ENCODE data around the gene THBS1.

Gene THBS1

DNA sequence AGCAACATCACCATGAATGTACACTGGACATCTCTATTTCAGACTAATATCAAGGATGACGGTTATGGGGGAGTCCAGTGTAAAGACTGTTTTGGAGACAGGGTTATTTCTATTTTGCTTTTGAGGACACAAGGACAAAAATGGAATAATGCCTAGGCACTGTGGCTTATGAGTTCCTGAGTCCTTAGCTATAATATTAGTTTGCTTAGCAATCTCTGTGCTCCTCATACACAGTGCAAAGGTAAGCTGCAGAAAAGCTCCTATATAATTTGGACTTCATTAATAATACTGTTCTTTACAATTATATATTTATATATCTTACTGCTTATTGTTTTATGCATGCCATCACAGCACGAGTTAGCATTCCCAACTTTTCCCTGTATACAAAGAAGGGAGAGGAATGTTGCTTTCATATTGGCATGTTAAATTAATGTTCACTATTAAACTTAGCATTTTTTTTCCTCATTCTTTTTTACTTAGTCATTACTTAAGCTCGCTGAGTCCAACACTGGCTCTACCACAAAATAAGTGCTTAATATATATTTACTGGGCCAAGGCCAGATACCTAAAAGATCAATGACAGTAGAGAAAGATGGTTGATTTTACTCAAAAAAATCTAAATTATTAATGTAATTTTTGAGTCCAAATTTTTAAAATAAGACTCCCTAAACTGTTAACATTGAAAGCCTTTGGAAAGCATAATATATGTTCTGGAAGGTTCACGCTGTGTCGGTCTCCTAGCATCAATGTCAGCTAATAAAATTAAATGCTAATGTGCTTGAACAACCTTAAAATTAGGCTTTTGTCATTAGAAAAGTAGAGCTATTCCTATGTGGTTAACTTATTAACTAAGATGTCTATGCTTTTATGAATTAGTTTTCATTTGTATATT is 13.8 kb downstream of the THBS1 start:
- Histone ChIP-seq H3K36me3 (ENCODE audit: insufficient read depth, low read length) (peaks cover 77% of the 10 kb centered on the region), H3K4me3 (ENCODE audit: low read length) (no peak overlapping the region), H3K4me1 (ENCODE audit: insufficient read depth, low read length) (no peaks in the 10 kb centered on the region), H2AFZ (ENCODE audit: low read depth, low read length) (no peak overlapping the region), H3K9me3 (ENCODE audit: low read length) (peaks cover 2% of the 10 kb centered on the region), H3K27me3 (ENCODE audit: insufficient read depth, low read length) (no peaks in the 10 kb centered on the region)

DNA sequence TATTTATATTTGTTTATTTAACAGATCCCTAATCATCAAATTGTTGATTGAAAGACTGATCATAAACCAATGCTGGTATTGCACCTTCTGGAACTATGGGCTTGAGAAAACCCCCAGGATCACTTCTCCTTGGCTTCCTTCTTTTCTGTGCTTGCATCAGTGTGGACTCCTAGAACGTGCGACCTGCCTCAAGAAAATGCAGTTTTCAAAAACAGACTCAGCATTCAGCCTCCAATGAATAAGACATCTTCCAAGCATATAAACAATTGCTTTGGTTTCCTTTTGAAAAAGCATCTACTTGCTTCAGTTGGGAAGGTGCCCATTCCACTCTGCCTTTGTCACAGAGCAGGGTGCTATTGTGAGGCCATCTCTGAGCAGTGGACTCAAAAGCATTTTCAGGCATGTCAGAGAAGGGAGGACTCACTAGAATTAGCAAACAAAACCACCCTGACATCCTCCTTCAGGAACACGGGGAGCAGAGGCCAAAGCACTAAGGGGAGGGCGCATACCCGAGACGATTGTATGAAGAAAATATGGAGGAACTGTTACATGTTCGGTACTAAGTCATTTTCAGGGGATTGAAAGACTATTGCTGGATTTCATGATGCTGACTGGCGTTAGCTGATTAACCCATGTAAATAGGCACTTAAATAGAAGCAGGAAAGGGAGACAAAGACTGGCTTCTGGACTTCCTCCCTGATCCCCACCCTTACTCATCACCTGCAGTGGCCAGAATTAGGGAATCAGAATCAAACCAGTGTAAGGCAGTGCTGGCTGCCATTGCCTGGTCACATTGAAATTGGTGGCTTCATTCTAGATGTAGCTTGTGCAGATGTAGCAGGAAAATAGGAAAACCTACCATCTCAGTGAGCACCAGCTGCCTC is 14.7 kb downstream of the THBS1 start:
- Histone ChIP-seq H3K27me3 (ENCODE audit: insufficient read depth, low read length) (no peaks in the 10 kb centered on the region), H3K4me3 (ENCODE audit: low read length) (no peak overlapping the region), H3K36me3 (ENCODE audit: insufficient read depth, low read length) (peaks cover 68% of the 10 kb centered on the region), H3K9me3 (ENCODE audit: low read length) (peaks cover 2% of the 10 kb centered on the region), H2AFZ (ENCODE audit: low read depth, low read length) (no peak overlapping the region), H3K4me1 (ENCODE audit: insufficient read depth, low read length) (no peaks in the 10 kb centered on the region)

DNA sequence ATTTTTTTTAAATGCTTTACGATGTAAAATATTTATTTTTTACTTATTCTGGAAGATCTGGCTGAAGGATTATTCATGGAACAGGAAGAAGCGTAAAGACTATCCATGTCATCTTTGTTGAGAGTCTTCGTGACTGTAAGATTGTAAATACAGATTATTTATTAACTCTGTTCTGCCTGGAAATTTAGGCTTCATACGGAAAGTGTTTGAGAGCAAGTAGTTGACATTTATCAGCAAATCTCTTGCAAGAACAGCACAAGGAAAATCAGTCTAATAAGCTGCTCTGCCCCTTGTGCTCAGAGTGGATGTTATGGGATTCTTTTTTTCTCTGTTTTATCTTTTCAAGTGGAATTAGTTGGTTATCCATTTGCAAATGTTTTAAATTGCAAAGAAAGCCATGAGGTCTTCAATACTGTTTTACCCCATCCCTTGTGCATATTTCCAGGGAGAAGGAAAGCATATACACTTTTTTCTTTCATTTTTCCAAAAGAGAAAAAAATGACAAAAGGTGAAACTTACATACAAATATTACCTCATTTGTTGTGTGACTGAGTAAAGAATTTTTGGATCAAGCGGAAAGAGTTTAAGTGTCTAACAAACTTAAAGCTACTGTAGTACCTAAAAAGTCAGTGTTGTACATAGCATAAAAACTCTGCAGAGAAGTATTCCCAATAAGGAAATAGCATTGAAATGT is 15.6 kb downstream of the THBS1 start:
- H3K4me3 ChIP-seq (ENCODE audit: low read length) = no peak overlapping the region
- no peaks in the 10 kb centered on the region for H3K27me3 ChIP-seq (ENCODE audit: insufficient read depth, low read length)
- no peaks in the 10 kb centered on the region for H3K4me1 ChIP-seq (ENCODE audit: insufficient read depth, low read length)
- peaks cover 2% of the 10 kb centered on the region for H3K9me3 ChIP-seq (ENCODE audit: low read length)
- no peak overlapping the region for H2AFZ ChIP-seq (ENCODE audit: low read depth, low read length)
- peaks cover 59% of the 10 kb centered on the region for H3K36me3 ChIP-seq (ENCODE audit: insufficient read depth, low read length)

DNA sequence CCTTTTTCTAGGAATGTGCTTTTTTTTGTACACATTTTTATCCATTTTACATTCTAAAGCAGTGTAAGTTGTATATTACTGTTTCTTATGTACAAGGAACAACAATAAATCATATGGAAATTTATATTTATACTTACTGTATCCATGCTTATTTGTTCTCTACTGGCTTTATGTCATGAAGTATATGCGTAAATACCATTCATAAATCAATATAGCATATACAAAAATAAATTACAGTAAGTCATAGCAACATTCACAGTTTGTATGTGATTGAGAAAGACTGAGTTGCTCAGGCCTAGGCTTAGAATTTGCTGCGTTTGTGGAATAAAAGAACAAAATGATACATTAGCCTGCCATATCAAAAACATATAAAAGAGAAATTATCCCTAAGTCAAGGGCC is 16.5 kb downstream of the THBS1 start:
- Histone ChIP-seq H3K36me3 (ENCODE audit: insufficient read depth, low read length) (peaks cover 51% of the 10 kb centered on the region), H3K4me1 (ENCODE audit: insufficient read depth, low read length) (no peaks in the 10 kb centered on the region), H3K9me3 (ENCODE audit: low read length) (peaks cover 2% of the 10 kb centered on the region), H3K27me3 (ENCODE audit: insufficient read depth, low read length) (no peaks in the 10 kb centered on the region), H2AFZ (ENCODE audit: low read depth, low read length) (no peak overlapping the region), H3K4me3 (ENCODE audit: low read length) (no peak overlapping the region)

DNA sequence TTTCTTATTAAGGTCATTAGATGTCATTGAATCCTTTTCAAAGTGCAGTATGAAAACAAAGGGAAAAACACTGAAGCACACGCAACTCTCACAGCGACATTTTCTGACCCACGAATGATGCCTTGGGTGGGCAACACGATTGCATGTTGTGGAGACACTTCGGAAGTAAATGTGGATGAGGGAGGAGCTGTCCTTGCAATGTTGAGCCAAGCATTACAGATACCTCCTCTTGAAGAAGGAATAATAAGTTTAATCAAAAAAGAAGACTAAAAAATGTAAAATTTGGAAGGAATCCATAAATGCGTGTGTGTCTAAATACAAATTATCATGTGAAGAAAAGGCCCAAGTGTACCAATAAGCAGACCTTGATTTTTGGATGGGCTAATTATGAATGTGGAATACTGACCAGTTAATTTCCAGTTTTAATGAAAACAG is 16.9 kb downstream of the THBS1 start:
- H3K27me3 ChIP-seq (ENCODE audit: insufficient read depth, low read length) = no peaks in the 10 kb centered on the region
- H3K36me3 ChIP-seq (ENCODE audit: insufficient read depth, low read length) = peaks cover 46% of the 10 kb centered on the region
- no peak overlapping the region for H2AFZ ChIP-seq (ENCODE audit: low read depth, low read length)
- no peaks in the 10 kb centered on the region for H3K9me3 ChIP-seq (ENCODE audit: low read length)
- no peak overlapping the region for H3K4me3 ChIP-seq (ENCODE audit: low read length)
- no peaks in the 10 kb centered on the region for H3K4me1 ChIP-seq (ENCODE audit: insufficient read depth, low read length)

DNA sequence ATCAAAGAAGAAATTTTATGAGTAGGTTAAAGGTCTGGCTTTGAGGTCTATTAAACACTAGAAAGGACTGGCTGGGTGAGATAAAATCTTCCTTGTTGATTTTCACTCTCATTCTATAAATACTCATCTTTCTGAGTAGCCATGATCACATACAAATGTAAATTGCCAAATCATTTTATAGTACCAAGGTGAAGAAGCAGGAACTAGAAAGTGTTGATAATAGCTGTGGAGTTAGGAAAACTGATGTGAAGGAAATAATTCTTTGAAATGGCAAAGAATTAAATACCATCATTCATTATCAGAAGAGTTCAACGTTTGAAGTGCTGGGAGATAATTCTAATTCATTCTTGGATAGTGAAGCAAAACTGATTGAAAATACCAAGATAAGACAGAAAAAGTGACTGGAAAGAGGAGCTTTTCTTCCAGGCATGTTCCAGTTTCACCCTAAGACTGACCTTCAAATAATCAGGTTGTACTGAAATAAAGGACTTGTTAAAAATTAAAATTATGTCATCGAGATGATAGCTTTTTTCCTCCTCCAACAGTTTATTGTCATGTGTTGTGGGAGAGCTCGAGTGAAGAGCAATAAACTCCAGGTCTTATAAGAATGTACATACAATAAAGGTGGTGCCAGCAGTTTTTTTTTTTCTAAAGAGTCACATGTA is 17.4 kb downstream of the THBS1 start:
- Histone ChIP-seq H3K4me1 (ENCODE audit: insufficient read depth, low read length) (no peaks in the 10 kb centered on the region), H2AFZ (ENCODE audit: low read depth, low read length) (no peak overlapping the region), H3K4me3 (ENCODE audit: low read length) (no peak overlapping the region), H3K27me3 (ENCODE audit: insufficient read depth, low read length) (no peaks in the 10 kb centered on the region), H3K9me3 (ENCODE audit: low read length) (no peaks in the 10 kb centered on the region), H3K36me3 (ENCODE audit: insufficient read depth, low read length) (peaks cover 41% of the 10 kb centered on the region)

DNA sequence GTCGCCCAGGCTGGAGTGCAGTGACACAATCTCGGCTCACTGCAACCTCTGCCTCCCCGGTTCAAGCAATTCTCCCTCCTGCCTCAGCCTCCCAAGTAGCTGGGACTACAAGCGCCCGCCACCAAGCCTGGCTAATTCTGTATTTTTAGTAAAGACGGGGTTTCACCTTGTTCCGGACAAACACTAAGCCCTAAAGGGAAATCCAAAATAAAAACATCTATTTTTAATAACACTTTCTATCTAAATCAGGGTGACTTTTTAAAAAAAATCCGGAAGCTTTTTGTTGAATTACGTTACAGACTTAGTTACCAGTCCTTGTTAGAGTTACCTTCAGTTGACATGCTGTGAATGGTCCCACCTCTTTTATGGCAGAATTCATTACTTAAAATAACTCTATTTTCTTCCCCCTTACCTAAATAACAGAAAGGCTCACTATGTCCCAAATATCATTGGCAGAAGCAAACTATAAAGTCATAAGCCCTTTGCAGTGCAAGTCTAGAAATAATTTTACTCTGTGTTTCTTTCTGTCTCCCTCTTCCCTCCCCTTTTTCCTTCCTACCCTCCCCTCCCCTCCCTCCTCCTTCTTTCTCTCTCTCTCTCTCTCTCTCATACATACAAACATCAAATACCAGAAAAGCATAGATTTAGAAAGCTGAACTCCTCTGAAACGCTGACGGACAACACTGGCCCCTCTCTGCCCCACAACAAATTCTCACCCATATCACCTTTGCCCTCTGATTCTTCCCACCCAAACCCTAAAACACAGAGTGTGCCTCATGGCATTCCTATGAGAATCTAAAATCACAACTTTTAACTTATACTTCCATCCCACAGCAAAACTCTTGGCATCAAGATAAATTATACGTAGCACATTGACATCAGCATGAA is 18.3 kb downstream of the THBS1 start:
- Histone ChIP-seq H2AFZ (ENCODE audit: low read depth, low read length) (no peak overlapping the region), H3K4me3 (ENCODE audit: low read length) (no peak overlapping the region), H3K27me3 (ENCODE audit: insufficient read depth, low read length) (no peaks in the 10 kb centered on the region), H3K9me3 (ENCODE audit: low read length) (no peaks in the 10 kb centered on the region), H3K36me3 (ENCODE audit: insufficient read depth, low read length) (peaks cover 32% of the 10 kb centered on the region), H3K4me1 (ENCODE audit: insufficient read depth, low read length) (no peaks in the 10 kb centered on the region)

DNA sequence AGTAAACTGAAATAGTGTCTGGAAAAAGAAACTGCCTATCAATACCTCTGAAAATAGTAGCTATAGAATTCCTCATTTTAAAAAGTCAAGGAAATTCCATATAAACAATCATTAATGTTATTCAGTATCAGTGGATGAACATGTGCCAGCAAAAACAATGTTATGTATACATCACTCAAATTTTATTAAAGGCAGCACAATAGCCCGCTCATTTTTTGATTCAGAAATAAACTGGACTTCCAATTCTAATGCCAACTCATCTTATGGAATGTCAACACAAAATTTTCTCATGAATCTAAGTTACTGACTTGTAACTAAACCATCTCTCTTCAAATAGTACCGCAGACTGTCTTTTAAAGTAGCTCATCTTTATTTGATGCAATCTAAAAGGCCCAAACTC is 19.0 kb downstream of the THBS1 start:
- H3K27me3 ChIP-seq (ENCODE audit: insufficient read depth, low read length) = no peaks in the 10 kb centered on the region
- H2AFZ ChIP-seq (ENCODE audit: low read depth, low read length) = no peak overlapping the region
- no peaks in the 10 kb centered on the region for H3K4me1 ChIP-seq (ENCODE audit: insufficient read depth, low read length)
- no peak overlapping the region for H3K4me3 ChIP-seq (ENCODE audit: low read length)
- H3K36me3 ChIP-seq (ENCODE audit: insufficient read depth, low read length) = peaks cover 25% of the 10 kb centered on the region
- no peaks in the 10 kb centered on the region for H3K9me3 ChIP-seq (ENCODE audit: low read length)

DNA sequence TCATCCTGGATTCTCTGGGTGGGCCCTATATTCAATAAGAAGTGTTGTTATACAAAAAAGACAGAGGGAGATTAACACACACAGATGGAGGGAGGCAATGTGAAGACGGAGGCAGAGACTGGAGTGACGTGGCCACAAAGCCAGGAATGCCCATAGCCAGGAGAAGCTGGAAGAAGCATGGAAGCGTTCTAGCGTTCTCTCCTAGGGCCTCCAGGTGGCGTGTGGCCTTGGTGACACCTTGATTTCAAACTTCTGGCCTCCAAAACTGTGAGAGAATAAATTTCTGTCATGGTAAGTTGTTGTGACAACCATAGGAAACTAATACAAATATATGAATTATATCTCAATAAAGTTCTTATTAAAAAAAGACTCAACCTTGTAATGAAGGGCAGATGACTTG is 21.3 kb downstream of the THBS1 start:
- Histone ChIP-seq H3K9me3 (ENCODE audit: low read length) (no peaks in the 10 kb centered on the region), H2AFZ (ENCODE audit: low read depth, low read length) (no peak overlapping the region), H3K27me3 (ENCODE audit: insufficient read depth, low read length) (no peaks in the 10 kb centered on the region), H3K4me3 (ENCODE audit: low read length) (no peak overlapping the region), H3K36me3 (ENCODE audit: insufficient read depth, low read length) (peaks cover 4% of the 10 kb centered on the region), H3K4me1 (ENCODE audit: insufficient read depth, low read length) (no peaks in the 10 kb centered on the region)

DNA sequence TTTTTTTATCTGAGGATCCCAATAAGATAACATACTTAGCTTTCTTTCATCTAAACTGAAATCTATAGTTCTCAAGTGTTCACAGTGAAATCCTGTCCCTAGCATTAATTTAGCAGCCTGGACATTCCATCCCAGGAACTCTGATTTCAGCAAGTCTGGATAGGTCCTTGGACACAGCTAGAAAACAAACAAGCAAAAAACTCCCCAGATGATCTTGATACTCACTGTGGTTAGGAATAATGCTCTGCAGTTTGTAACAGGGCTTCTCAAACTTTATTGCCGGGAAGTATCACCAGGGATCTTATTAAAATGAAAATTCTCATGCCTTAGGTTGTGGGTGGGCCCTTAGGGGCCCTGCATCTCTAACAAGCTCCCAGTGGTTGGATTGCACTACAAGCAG is 24.3 kb downstream of the THBS1 start:
- no peak overlapping the region for H3K4me3 ChIP-seq (ENCODE audit: low read length)
- no peaks in the 10 kb centered on the region for H3K27me3 ChIP-seq (ENCODE audit: insufficient read depth, low read length)
- no peaks in the 10 kb centered on the region for H3K4me1 ChIP-seq (ENCODE audit: insufficient read depth, low read length)
- peaks cover 2% of the 10 kb centered on the region for H3K9me3 ChIP-seq (ENCODE audit: low read length)
- H2AFZ ChIP-seq (ENCODE audit: low read depth, low read length) = no peak overlapping the region
- H3K36me3 ChIP-seq (ENCODE audit: insufficient read depth, low read length) = no peaks in the 10 kb centered on the region

DNA sequence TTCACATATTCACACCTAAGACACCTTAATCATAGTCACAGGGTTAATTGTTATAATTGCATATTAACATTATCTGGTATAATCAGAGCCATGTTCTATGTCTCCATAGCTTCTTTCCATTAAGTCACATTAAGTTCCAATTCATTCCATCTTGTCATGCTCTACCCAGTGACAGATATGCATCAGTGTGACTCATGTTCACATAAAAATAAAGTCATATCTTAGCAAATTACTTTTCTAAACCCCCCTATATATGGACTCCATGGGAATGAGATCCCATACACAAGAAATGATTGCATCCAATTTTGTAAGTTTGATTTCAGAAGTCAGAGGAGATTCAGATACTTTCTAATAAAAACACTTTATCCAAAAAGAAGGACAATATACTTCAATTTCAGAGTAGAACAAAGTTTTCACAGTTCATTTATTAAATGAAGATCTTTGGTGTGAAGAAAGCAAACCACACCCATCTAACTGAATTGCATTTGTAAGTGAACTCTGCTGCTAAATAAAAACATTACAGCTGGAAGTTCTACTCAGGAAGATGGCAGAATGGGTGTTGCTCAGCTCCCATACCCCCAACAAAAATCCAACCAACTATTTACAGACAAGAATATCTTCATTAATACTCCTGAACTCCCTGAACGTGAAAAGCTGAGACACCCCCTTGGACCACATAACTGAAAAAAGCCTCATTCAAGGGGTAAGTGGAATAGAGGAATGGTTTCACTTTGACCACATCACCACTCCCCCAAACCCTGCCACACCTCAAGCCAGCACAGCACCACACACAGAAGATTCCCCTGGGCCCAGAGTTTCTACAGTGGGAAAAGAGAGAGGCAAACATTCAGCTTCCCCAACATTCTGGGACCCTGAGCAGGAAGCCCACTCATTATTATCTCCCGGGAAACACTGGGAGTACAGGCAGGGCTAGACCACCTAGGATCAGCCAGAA is 27.6 kb downstream of the THBS1 start:
- Histone ChIP-seq H3K36me3 (ENCODE audit: insufficient read depth, low read length) (no peaks in the 10 kb centered on the region), H3K27me3 (ENCODE audit: insufficient read depth, low read length) (no peaks in the 10 kb centered on the region)

More for the DNA sequence above, 27.6 kb downstream of the THBS1 start:
- H3K9me3 ChIP-seq (ENCODE audit: low read length) = peaks cover 6% of the 10 kb centered on the region
- no peaks in the 10 kb centered on the region for H3K4me1 ChIP-seq (ENCODE audit: insufficient read depth, low read length)
- H3K4me3 ChIP-seq (ENCODE audit: low read length) = no peak overlapping the region
- no peak overlapping the region for H2AFZ ChIP-seq (ENCODE audit: low read depth, low read length)
